GOT3 (cell line): ENCODE results near the gene NME4.

ENCODE experiments used
- DNase-seq: peaks from one replicate; lab custom pipeline; 2025; ENCODE audit warnings: mixed read lengths; lab: John Stamatoyannopoulos, UW

The NME4 gene

DNA sequence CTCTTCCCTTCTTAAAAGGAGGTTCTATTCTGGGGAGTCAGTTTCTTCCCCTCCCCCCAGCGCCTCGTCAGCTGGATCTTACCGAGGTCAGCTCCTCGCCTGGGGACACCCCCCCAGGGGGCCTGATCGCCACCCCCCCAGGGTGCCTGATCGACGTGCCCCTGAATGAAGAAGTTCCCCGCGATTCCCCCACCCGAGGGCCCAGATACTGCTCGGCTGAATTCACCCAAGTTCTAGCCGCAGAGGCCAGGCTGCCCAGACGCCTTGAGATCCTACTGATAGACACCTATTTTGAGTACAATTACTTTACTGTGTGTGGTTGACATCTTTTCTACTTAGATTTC lies 29.9 kb downstream of the NME4 start:
- DNase-seq: no peak

- DNase-seq: no peak
Measured at GRCh38 chr16:427250-427649, 30.3 kb downstream of the NME4 start.

DNA sequence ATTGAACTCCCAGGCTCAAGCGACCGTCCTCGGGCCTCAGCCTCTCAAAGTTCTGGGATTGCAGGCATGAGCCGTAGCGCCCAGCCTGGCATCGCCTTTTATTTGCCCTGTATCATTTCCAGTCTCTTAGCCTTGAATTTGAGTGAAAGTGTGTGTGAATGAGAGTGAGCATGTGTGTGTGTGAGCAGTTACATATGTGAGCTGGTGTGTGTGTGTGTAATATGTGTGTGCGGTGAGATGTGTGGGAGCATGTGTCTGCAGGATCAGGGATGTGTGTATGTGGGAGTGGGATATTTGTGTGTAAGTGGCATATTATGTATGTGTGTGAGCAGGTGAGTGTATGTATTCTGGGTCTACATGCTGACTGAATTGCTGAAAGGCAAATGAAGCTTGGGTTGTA lies 33.9 kb downstream of the NME4 start:
- DNase-seq: no peak

- no peak for DNase-seq
Measured at GRCh38 chr16:440627-441026, 43.6 kb downstream of the NME4 start.

DNA sequence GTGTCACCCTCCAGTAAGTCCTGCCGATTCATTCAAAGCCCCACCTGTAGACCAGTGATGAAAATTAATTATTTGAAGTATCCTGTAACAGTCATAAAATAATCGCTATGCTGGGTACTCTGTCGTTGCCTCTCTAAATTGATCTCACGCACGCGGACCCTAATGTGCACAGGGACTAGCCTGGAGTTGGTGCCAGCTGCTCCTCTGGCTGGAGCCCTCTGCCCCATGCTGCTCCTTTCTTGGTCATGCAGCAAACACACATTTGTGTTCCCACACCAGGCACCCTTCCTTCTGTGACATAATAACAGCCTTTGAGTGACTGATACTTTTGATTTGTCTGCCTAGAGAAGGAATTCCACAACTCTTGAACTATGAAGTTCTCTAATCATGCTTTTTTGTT lies 44.4 kb downstream of the NME4 start:
- DNase-seq: no peak

- DNase-seq: no peak
Measured at GRCh38 chr16:442976-443375, 46.0 kb downstream of the NME4 start.

DNA sequence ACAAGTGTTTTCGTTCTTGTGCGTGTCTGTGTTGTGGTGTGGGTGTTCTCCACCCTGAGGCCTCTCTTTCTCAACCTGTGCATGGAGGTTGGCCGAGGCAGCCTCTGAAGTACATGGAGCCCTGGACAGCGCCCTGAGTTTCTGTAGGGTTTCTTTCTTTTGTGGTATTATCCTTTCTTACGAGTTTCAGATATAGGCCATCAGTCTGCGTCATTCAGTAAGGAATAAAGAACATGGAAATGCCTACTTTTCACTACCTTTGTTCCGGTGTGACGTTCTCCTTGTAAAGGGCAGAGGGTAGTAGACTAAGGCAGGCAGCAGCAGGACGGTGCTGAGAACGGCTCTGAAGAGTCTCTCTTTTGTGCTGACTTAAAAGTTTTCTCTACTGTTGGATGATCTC lies 47.0 kb downstream of the NME4 start:
- no peak for DNase-seq

DNA sequence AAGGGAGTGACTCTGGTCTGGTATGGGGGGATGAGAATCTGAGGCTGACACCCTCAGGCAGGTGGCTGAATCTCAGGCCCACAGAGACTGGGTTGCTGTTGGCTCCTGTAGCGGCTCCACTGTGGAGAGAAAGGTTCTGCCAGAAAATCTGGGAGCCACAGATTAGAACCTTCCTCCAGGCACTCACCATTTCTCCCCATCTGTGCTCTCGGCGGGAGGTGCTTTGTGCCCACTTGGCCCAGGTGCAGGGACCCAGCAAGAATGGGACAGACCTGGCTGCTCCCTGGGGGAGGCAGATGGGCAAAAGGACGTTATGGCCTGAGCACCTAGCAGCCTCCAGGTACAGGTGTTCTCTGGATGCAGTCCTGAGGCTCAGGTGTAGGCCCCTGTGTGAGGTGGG lies 48.6 kb downstream of the NME4 start:
- no peak for DNase-seq
